HG03378 (cell line): ENCODE measurements around the gene ST3GAL3.
"Not testable (repeated sequence)": the region's sequence is repeated elsewhere in the genome, so short reads cannot be mapped to it uniquely, and the experiment has no call there.

Source experiments
- ATAC-seq: cut with Tn5 transposase; IDR thresholded peaks from one replicate; pipeline ENCODE4 v1.9.1; 2021; ENCODE audit warnings: mild to moderate bottlenecking, moderate library complexity; ENCODE audit not compliant: unreplicated experiment

Gene ST3GAL3

DNA sequence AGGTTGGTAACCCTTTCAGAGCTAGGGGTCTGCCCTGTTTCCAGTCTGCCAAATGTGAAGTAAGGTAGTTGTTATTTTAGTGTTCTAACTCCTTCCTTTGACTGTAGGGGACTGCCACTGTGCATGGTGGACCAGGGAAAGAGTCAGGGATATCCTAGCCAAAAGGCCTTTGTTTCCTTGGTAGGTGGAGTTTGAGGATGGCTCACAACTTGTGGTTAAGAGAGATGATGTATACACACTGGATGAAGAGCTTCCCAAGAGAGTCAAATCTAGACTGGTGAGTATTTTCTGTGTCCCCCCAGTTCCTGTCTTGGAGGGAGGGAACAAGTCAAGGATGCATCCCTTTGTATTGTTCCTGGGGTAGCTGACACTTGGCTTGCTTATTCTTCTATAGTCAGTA is 3.5 kb upstream of the ST3GAL3 start:
- ATAC-seq, result no peak

DNA sequence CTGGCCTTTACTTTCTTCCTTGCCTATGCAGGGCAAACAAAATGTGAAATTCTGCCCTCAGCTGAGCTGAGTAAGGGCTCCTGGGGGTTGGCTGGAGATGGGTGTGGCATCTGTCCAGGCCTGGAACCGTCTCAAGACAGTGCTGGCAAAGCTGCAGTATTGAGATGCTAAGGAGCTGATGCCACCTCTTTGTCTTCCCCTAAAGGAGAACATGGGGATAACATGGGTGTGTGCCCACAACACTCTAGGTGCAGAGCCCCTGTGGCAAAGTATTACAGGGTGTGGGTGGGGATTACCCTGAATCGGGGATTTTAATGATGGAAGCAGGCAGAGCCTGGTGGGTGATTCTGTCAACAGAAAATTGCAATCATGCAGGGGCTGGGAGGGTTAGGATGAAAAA is 2.5 kb upstream of the ST3GAL3 start:
- no peak for ATAC-seq

DNA sequence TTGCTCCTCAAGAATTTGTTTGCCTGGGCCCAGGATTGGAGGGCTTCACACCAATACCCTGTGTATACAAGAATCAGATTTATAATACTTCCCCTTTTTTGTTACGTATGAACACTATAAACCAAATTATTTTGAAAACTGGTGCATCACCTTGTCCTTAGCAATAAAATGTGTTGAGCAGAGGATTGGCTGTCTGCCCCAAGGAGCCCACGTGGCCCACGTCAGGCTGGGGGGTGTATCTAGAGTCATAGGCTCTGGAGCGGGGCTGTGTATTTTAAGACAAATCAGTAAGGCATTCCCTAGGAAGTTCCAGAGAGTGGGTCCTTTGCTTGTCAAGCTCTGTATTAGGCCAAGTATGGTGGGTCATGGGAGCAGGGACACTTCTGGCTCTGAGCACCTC is 2.0 kb upstream of the ST3GAL3 start:
- no peak for ATAC-seq

DNA sequence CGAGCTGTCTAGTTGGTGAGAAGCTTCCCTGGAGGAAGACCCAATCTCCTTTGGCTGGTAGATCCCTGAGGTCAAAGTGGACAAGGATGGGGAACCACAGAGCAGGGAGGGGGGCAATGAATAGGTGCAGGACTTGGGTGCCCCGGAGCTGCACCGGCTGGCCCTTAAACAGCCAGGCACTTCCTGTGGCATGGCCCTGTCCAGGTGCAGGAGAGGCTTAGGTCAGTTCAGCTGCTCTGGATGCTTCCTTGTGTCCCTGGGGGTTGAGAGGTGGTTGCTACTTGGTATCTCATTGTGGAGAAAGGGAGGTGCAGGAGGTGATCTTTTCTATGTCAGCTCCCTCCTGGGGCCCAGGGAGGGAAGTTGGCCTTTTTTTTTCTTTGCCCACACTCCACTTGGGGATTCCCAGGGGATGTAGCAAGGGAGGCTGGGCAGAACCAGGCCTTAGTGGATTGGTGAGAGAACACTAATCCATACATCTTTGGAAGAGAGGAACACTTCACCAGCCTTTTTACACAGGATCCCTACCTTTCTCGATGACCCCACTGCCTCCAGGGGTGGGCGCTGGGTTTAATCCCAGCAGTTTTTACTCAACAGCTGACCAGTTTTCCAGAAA is 1.2 kb upstream of the ST3GAL3 start:
- no peak for ATAC-seq

DNA sequence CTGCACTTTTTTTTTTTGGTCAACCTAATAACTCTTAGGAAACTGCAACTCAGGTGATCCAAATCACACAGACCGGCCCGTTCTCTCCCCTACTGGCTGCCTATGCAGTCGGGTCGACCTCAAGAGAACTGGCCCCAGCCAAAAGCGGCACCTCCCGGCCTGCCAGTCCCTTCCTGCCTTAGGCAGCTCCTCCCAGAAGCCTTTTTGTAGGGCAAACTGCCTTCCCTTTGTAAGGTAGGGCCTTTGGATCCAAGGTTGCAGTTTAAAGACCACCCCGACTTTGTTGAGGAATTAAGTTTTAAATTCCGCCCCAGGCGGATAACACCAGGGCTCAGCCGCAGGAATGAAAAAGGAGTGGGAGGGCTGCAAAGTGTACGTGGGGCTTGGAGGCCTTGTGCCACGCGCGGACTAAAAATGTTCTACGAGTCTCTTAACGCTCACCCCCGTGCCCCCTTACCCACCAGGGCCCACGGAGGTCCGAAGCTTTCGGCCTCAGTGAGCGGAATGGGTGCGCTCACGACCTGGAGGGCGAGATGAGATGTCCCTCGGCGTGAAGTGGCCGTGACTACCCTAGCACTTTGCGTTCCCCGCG is 642 bp upstream of the ST3GAL3 start:
- ATAC-seq, result no peak

DNA sequence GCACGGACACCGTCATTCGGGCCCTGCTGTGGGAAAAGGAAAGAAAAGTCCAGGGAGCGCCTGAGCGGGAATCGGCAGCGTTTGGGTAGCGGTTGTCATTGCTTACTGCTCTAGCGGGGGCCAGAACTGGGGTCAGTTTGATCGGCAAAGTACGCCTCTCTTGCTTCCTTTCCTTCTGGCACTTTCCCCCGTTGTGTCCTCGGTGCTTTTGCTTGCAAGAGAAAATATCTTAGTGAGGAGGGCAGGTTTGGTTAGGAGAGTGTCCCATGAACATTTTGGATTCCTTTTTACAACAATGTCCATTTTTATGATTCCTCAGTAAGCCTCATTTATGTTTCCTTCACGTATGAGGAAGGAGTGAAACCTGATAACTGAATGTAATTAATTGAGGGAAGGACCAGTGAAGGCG is 670 bp downstream of the ST3GAL3 start:
- no peak for ATAC-seq

DNA sequence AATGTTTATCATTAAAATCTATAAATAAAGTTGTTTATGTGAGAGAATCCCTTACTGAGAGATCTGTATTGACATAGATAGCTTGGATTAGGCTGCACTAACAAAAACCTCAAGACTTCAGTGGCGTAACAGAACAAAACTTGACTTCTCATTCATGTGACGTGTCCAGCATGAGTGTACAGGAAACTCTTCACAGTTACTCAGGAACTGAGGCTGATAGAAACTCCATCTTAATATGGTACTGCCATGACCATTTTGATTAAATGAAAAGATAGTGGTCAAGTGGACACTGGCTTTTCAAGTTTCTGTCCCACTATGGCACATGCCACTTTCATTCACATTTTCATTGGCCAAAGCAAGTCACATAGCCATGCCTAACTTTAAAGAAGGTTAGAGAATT is 3.7 kb downstream of the ST3GAL3 start:
- no peak for ATAC-seq

DNA sequence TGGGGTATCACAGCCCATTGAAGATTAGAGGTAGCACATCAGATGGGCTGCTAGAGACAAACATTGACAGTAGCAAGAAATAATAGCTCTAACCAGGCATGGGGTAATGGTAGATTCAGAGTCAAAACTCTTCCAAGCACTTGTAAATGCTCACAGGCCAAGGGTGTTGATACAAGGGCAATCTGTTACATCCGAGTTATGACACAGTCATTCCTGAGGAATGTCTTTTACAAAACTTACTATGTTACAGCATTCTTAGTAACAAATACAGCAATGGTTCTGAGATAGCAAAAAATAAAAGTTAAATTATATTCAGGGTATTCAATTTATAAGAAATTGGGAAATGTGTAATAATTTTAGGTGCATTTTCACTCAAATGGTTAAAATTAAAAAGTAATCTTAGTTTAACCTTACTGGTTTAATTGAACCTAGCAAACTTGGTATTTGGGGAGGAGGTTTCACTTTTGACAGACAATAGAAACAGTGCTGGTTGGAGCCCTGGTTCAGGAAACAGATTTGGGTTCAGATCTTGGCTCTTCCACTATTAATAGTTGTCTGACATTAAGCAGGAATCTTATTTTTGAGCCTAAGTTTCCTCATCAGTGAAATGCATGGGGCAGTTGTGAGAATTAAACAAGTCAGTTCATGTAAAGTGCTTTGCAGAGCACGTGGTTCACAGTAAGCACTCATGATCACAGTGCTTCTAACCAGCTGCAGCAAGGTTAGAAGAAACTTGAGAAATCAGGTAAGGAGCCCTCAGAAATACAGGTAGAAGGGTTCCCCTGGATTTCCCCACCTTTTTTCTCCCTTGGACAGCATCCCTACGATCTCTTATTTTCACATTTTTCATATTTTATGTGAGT is 4.4 kb downstream of the ST3GAL3 start:
- no peak for ATAC-seq

DNA sequence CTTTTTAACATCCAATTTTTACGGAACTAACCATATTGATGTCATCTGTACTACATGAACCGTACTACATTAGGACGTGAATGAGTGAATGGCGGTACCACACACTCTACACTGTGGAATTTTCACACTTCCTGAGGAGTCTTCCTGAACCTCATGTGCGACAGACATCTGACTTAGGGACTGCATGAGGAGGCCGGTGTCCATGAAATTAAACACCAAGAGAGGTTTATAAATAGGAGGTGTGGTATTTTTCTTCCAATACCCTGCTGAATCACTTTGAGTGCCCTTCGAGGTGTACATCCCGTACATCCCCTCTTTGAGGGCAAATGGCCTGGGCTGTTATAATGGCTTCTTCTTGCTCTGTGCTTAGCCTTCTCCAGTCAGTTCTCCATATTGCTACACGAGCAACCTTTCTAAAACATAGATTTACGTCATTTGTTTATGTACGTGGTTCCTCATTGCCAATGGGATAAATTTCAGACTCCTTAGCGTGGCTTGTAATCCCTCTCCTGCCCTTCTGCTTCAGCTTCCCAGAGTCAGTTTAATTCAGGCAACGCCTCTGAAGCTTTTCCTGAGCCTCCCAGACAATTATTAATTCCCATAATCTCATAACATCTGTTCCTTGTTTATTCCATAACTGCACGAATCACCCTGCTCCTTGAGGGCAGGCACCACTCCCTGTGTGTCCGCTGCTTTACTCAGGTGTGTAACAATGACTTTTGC is 9.4 kb downstream of the ST3GAL3 start:
- no peak for ATAC-seq

DNA sequence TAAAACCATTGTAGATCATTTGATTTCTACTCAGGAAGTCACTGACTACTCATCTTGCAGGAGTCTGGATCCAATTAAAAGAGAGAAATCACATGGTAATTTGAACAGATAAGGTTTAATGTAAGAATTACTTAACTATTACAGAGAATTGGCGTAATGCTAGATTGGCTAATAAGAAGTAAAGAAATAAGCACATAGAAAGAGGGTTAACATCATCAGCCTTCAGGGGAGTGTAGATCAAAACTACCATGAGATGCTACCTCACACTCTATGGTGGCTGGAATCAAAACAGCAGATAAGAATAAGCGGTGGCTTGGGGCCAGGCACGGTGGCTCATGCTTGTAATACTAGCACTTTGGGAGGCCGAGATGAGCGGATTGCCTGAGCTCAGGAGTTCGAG is 11.7 kb downstream of the ST3GAL3 start:
- ATAC-seq, result no peak

DNA sequence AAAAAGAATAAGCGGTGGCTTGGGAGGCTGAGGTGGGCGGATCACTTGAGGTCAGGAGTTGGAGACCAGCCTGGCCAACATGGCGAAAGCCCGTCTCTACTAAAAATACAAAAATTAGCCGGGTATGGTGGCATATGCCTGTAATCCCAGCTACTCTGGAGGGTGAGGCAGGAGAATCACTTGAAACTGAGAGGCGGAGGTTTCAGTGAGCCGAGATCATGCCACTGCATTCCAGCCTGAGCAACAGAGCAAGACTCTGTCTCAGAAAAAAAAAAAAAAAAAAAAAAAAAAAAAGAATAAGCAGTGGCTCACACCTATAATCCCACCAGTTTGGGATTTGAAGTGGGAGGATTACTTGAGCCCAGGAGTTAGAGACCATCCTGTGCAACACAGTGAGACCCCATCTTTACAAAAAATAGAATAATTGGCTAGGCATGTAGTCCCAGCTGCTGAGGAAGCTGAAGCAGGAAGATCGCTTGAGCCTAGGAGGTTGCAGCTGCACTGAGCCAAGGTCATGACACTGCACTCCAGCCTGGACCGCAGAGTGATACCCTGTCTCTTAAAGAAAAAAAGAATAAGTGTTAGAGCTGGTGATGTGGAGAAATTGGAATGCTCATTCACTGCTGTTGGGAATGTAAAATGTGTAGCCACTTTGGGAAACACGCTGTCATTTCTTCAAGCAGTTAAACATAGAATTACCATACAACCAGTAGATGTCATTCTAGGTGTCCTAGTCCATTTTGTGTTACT is 12.5 kb downstream of the ST3GAL3 start:
- not testable (repeated sequence) for ATAC-seq

DNA sequence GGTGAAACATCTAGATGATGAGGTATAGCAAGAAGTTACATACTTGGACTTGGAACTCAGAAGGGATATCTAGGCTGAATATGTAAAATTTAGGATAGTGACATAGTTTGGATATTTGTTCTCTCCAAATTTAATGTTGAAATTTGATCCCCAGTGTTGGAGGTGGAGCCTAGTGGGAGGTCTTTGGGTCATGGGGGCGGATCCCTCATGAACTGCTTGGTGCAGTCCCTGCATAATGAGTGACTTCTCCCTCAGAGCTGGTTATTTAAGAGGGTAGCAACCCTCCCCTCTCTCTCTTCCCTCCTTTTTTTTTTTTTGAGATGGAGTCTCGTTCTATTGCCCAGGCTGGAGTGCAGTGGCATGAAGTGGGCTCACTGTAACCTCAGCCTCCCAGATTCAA is 15.5 kb downstream of the ST3GAL3 start:
- ATAC-seq, result no peak

DNA sequence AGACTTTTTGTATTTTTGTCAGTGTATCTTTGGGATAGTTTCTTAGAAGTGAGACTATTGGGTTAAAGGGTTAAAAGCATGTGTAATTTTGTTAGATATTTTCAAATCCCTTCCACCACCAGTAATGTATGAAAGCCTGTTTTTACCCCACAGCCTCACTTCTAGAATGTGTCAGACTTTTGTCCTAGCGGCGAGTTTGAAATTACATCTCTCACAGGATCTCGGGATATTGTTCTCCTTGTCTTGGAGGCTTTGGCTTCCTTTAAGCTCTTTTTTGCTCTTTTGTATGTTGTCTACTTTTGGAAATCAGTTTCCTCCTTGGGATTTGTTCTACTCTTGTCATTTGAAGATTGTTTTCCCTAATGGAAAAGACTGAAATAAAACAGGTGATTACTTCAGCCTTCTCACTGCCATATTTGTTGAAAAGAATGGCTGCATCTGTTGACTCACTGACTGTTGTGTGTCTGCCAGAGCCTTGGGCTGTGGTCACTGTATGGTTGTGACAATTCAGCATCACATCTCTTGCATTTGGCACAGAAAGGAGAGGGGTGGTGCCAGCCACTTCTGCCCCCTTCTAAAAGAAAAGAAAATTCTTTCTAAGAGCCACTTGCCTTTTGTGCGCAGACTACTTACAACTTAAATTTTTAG is 22.6 kb downstream of the ST3GAL3 start:
- ATAC-seq, result no peak

DNA sequence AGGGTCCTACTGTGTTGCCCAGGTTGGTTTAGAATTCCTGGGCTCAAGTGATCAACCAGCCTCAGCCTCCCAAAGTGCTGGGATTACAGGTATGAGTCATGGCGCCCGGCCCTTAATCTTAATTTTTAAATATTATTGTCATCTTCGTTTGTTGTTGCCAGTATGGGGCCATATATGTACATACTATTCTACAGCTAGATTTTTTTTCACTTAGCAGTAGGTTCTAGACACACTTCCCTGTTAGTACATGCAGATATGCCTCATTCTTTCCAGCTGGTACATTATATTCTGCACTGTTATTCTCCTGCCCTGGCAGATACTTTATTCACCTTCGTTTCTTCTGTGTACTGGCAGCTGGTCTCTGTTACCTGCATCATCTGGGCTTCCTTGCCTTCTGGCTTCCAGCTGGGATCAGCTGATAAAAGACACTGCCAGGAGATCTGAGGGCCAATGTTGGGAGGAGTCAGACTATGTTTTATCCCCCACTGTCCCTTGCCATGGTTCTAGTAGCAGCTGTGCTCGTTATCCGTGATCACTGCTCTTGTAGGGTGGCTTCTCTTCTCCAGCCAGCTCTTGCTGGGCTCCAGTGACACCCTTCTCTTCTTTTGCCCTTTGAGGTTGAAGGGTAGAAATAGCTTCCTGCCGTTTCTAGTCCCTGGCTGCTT is 24.7 kb downstream of the ST3GAL3 start:
- no peak for ATAC-seq

DNA sequence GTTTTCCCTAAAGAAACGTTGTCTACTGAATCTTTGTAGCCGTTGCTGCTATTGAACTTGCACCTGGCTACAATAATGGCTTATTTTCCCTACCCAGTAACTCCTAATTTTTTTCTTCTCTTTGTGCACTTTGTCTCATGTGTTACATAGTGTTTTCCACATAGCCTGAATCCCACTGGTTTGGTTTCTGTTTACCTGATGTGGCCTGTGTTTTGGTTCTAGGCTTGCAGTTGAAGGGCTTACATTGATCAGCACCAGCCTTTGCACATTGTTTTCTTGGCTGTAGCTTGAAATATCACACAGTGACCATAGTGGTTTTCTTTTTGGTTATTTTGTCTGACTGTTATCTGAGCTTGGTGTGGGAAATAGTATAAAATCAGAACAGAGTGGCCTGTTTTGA is 29.5 kb downstream of the ST3GAL3 start:
- ATAC-seq, result no peak

DNA sequence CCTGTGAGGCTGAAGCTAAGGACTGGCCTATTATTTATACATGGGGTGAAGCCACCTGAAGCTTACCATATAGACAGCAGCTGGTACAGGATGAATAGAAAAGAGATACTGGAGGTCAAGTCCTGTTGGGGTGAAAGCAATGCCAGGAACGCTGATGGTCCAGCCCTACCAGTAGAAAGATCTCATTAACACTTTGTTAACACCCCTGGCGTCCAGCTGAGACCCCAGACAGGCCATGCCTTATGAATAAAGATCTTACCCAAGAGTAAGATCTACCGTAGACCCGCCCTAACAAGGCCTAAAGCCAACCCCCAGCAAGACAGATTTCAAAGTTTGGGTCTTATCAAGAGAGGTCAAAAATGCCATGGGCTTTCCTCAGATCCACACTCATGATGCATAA is 34.7 kb downstream of the ST3GAL3 start:
- no peak for ATAC-seq

DNA sequence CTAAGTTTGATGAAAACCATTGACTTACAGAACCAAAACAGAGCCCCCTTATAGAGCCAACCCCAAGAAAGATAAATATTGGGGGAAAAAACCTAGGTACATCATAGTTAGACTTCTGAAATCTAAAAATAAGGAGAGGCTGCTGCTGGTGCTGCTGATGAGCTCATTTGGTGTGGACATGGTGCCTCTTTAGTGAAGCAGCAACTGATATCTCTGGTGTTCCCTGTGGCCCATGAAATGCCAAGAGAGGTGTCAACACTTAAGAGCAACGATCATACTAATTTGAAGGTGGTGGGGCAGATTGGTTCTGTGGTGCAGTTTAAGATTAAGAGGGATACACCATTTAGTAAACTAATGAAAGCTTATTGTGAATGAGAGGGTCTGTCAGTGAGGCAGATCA is 35.9 kb downstream of the ST3GAL3 start:
- ATAC-seq, result no peak

DNA sequence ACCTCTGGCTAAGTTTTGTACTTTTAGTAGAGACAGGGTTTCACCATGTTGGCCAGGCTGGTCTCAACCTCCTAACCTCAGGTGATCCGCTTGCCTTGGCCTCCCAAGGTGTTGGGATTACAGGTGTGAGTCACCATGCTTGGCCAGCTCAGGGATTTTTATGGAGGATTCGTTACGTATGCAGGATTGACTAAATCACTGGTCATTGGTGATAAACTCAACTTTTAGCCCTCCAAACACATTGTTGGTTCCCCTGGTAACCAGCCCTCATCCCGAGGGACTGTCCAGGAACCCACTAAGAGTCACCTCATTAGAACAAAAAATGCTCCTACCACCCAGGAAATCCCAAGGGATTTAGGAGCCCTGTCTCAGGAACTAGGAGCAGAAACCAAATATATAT is 40.4 kb downstream of the ST3GAL3 start:
- ATAC-seq, result no peak

DNA sequence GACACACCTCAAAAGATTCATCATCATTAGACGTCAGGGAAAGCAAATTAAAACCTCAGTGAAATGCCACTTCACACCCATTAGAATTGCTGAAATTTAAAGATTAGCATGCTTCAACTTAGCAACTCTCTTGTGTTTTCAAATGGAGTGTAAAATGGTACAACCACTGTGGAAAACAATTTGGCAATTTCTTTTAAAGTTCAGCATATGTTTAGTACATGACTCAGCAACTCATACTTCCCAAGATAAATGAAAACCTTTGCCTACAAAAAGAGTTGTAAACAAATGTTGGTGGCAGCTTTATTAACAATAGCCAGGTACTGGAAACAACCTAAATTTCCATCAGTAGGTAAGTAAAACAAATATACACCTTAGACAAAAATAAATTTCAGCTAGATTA is 42.7 kb downstream of the ST3GAL3 start:
- ATAC-seq, result no peak

DNA sequence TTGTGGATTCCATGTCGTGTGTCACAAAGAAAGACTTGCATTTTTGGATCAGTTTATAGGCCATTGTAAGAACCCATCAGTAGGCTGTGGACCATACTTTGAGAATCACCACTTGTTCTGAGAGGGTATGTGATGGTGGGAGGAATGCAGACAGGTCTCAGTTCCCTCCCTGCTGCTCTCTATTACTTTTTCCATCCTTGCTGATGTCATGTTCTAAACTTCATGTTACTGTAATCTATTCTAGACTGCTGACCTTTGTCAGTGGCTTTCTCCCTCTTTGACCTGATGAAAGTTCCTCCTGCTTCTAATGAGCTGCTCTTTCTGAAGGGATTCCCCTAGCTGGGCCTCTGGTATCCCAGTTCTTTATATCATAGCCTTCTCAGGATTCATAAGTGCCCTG is 46.1 kb downstream of the ST3GAL3 start:
- ATAC-seq, result no peak
